Activated gamma-delta T cell (primary cell): ENCODE data around the gene PSMD6.

Source experiments
- DNase-seq: peaks from one replicate; lab custom pipeline; 2025; lab: John Stamatoyannopoulos, UW
- total RNA-seq, 2 donors: gene quantifications; one replicate each; lab custom pipeline; 2026; lab: John Stamatoyannopoulos, UW

The PSMD6 gene
- total RNA-seq, result 97.1 to 101 reads per million in 2 donors

- DNase-seq, result peak; percentile 89
Observed at GRCh38 chr3:64023187-64023860, at the start of gene PSMD6. Gene PSMD6, minus strand, starts transcription at chr3:64023494. Its CDS starts 75 bp downstream, at chr3:64023419.

- no peak for DNase-seq
Observed at GRCh38 chr3:64072126-64072525, 48.8 kb upstream of the PSMD6 start.

GRCh38 chr3:64070704-64071103 lies 47.4 kb upstream of the PSMD6 start:
- DNase-seq, result no peak

GRCh38 chr3:64067506-64068346 lies 44.4 kb upstream of the PSMD6 start:
- no peak for DNase-seq

GRCh38 chr3:64064804-64065203 lies 41.5 kb upstream of the PSMD6 start:
- no peak for DNase-seq

GRCh38 chr3:64063983-64064438 lies 40.7 kb upstream of the PSMD6 start:
- no peak for DNase-seq

GRCh38 chr3:64063207-64063982 lies 40.1 kb upstream of the PSMD6 start:
- DNase-seq, result no peak

GRCh38 chr3:64061628-64062027 lies 38.3 kb upstream of the PSMD6 start:
- no peak for DNase-seq

- no peak for DNase-seq
Observed at GRCh38 chr3:64059484-64060175, 36.3 kb upstream of the PSMD6 start.

- DNase-seq, result no peak
Observed at GRCh38 chr3:64058566-64058965, 35.3 kb upstream of the PSMD6 start.

GRCh38 chr3:64057231-64057630 lies 33.9 kb upstream of the PSMD6 start:
- no peak for DNase-seq

GRCh38 chr3:64056606-64057180 lies 33.4 kb upstream of the PSMD6 start:
- DNase-seq, result no peak

- DNase-seq, result no peak
Observed at GRCh38 chr3:64055076-64055475, 31.8 kb upstream of the PSMD6 start.

- DNase-seq, result no peak
Observed at GRCh38 chr3:64054488-64054887, 31.2 kb upstream of the PSMD6 start.

- no peak for DNase-seq
Observed at GRCh38 chr3:64053581-64053980, 30.3 kb upstream of the PSMD6 start.

GRCh38 chr3:64053117-64053516 lies 29.8 kb upstream of the PSMD6 start:
- no peak for DNase-seq

- no peak for DNase-seq
Observed at GRCh38 chr3:64049832-64050231, 26.5 kb upstream of the PSMD6 start.

- no peak for DNase-seq
Observed at GRCh38 chr3:64049136-64049535, 25.8 kb upstream of the PSMD6 start.

GRCh38 chr3:64048631-64049061 lies 25.4 kb upstream of the PSMD6 start:
- no peak for DNase-seq

GRCh38 chr3:64047787-64048186 lies 24.5 kb upstream of the PSMD6 start:
- no peak for DNase-seq

GRCh38 chr3:64046996-64047594 lies 23.8 kb upstream of the PSMD6 start:
- DNase-seq, result no peak
